RWPE2 (cell line): Measurements from ENCODE around the gene KCTD2.

Experiments
- ATAC-seq: fragments of 200-7000 bp; cut with Tn5 transposase; 3 replicates; pipeline ENCODE4 v1.9.1; 2021; ENCODE audit warnings: low read depth
- DNase-seq: peaks from one replicate; pipeline ENCODE4 v3.0.0-alpha.2; 2020; ENCODE audit warnings: low spot score
- H3K27ac ChIP-seq: fragments of 450-650 bp; 2 replicates; pipeline ENCODE4 v1.5.1; 2017; ENCODE audit warnings: mild to moderate bottlenecking; ENCODE audit not compliant: poor library complexity, severe bottlenecking
- H3K27me3 ChIP-seq: fragments of 250-450 bp; sonication (Bioruptor Pico); 2 replicates; pipeline ENCODE4 v1.5.1; 2021; ENCODE audit warnings: mild to moderate bottlenecking, moderate library complexity; ENCODE audit not compliant: insufficient read depth, poor library complexity, severe bottlenecking
- H3K36me3 ChIP-seq: fragments of 250-450 bp; sonication (Bioruptor Pico); 2 replicates; pipeline ENCODE4 v1.5.1; 2020; ENCODE audit warnings: low read depth, mild to moderate bottlenecking, moderate library complexity
- H3K4me1 ChIP-seq: fragments of 250-450 bp; sonication (Bioruptor Pico); 2 replicates; pipeline ENCODE4 v1.5.1; 2021; ENCODE audit warnings: mild to moderate bottlenecking, moderate library complexity; ENCODE audit not compliant: insufficient read depth, poor library complexity, severe bottlenecking
- H3K4me3 ChIP-seq: fragments of 250-450 bp; sonication (Bioruptor Pico); 2 replicates; pipeline ENCODE4 v1.5.1; 2021; ENCODE audit warnings: mild to moderate bottlenecking, moderate library complexity; ENCODE audit not compliant: severe bottlenecking
- H3K9me3 ChIP-seq: fragments of 250-450 bp; sonication (Bioruptor Pico); 2 replicates; pipeline ENCODE4 v1.5.1; 2021; ENCODE audit warnings: mild to moderate bottlenecking, moderate library complexity; ENCODE audit not compliant: severe bottlenecking
- TF ChIP-seq, protein P1 (sequence below): fragments of 450-650 bp; IDR thresholded peaks from one replicate; pipeline ENCODE4 v1.5.1; 2017; ENCODE audit warnings: mild to moderate bottlenecking, moderate library complexity; ENCODE audit not compliant: poor library complexity, severe bottlenecking

Gene KCTD2

DNA sequence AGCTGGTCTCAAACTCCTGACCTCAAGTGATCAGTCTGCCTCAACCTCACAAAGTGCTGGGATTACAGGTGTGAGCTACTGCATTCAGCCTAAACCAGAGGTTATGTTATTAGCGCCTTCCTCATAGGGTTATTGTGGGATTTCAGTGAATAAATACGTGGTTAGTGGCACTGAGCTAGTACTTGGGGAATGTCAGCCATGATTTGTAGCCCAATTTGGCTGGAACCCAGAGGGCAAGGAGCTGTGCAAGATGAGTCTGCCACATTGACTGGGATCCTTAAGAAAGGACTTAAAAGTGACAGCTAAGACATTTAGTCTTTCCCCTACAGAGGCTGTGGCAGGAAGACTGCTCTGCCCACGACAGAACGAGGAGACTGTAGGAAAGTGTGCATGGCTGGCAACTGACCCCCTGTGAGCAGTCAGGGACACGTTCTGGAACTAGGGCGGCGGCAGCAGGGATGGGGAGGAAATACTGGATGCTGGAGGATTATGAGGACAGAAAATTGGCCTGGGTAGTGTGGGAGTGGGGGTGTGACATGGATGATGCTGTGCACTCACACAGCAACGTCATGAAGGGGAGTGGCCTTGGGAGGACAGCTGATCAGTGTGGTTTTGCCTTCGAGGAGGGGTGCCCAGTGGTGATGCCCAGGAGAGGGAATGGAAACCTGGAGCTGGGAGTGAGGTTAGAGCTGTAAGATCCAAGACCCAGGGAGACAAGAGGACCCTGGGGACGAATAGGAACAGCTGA is 14.9 kb upstream of the KCTD2 start:
- ATAC-seq (0 out of 3 replicates have a peak, but pooled peaks have one; percentile 17), DNase-seq (no peak)
- Histone ChIP-seq H3K36me3 (no peaks in the 10 kb centered on the region), H3K27ac (no peak overlapping the region), H3K9me3 (no peaks in the 10 kb centered on the region), H3K27me3 (no peaks in the 10 kb centered on the region), H3K4me3 (no peak overlapping the region), H3K4me1 (peaks cover 8% of the 10 kb centered on the region)
- TF ChIP-seq, protein P1, sequence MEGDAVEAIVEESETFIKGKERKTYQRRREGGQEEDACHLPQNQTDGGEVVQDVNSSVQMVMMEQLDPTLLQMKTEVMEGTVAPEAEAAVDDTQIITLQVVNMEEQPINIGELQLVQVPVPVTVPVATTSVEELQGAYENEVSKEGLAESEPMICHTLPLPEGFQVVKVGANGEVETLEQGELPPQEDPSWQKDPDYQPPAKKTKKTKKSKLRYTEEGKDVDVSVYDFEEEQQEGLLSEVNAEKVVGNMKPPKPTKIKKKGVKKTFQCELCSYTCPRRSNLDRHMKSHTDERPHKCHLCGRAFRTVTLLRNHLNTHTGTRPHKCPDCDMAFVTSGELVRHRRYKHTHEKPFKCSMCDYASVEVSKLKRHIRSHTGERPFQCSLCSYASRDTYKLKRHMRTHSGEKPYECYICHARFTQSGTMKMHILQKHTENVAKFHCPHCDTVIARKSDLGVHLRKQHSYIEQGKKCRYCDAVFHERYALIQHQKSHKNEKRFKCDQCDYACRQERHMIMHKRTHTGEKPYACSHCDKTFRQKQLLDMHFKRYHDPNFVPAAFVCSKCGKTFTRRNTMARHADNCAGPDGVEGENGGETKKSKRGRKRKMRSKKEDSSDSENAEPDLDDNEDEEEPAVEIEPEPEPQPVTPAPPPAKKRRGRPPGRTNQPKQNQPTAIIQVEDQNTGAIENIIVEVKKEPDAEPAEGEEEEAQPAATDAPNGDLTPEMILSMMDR: no peak

DNA sequence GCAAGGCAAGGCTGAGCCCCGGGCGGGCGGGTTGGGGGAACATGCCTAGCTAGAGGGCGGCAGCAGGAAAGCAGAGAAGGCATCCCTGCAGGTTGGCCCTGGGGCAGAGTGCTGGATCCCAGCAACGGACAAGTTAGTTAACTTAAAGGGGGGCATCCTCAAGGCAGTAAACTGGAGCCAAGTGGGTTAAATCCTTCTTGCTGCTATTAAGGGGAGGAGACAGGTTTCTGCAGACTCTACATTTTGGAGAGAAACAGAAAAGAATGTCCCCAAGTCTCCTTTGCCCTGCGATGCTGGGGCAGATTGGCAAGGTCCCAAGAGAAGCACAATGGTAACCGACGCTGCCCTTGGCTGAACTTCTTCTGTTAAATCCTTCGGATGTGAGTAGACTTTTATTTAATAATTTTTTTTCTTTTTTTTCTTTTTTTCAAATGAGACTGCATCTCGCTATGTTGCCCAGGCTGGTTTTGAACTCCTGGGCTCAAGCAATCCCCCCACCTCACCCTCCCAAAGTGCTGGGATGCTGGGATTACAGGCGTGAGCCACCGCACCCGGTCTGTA is 14.2 kb upstream of the KCTD2 start:
- Histone ChIP-seq H3K27ac (no peak overlapping the region), H3K4me3 (peak overlapping the region; percentile 88), H3K27me3 (no peaks in the 10 kb centered on the region), H3K4me1 (peaks cover 8% of the 10 kb centered on the region), H3K36me3 (no peaks in the 10 kb centered on the region), H3K9me3 (no peaks in the 10 kb centered on the region)
- TF ChIP-seq, protein P1: no peak
- ATAC-seq (no peak), DNase-seq (no peak)

DNA sequence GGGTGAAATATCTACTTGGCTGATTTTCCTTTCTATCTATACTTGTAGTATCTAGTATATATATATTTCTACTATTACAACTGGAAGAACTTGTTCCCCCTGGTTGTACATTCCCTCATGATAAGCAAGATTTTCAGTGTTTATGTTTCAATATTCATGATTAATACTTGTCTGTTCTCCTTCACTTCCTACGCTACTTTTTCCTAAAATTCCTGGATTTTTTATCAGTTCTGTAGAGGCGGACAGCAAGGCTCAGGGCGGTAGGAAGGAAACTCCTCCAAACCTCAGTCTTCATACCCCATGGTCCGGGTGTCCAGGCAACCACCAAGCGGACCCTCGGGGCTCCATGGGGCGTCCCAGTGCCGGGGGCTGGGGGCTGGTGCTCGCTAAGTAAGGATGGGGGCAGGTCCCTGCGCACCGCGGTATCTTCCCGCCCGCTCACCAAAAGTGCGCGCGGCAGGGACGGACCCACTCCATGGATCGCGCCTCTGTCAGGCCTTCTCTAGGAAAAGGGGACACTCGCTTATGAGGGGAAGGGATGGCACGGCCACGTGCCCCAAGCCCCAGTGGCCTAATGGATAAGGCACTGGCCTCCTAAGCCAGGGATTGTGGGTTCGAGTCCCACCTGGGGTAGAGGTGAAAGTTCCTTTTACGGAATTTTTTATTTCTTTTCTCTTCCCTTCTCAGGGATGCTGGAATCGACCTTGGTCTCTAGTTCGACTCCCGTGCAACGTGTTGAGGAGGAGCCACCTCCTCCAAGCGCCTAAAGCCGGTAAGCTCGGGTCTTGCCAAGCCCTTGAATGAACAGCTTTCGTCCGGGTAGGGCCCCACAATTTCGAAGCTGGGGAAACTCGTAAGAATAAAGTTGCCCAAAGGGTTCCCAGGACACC is 13.4 kb upstream of the KCTD2 start:
- peak overlapping the region; percentile 77 for H3K27ac ChIP-seq
- H3K27me3 ChIP-seq: no peaks in the 10 kb centered on the region
- TF ChIP-seq, protein P1: no peak
- H3K4me3 ChIP-seq: peak overlapping the region; percentile 88
- H3K36me3 ChIP-seq: peaks cover 4% of the 10 kb centered on the region
- DNase-seq (peak; percentile 84), ATAC-seq (peak; percentile 52)
- peaks cover 6% of the 10 kb centered on the region for H3K4me1 ChIP-seq
- H3K9me3 ChIP-seq: no peaks in the 10 kb centered on the region

DNA sequence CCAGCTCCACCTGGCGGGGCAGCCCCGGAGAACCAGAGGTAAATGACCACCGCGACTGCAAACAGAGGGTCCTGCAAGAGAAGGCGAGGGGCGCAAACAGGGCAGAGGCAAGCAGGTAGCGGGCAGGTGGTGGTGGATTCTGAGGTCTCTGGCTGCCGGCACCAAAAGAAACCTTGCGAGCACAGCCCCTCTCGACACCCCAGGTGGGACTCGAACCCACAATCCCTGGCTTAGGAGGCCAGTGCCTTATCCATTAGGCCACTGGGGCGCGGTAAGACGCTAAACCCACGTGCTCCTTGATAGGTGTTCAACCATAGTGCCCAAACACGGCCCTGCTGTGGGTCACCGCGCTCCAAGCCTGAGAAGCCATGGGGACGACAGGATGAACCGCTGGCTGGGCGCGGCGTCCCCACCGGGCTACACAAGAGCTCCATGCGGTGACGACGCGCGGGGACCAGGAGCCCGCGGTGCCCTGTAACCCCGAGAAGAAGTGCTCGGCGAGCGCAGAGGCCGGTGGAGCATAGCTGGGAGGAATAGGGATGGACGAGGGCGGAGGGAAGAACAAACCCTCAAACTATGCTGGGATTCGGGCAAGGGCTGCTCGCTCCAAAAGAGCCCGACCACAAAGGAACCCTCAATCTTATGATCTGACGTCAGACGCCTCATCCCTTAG is 12.7 kb upstream of the KCTD2 start:
- Histone ChIP-seq H3K4me3 (peak overlapping the region; percentile 88), H3K27me3 (no peaks in the 10 kb centered on the region), H3K27ac (peak overlapping the region; percentile 77), H3K9me3 (no peaks in the 10 kb centered on the region), H3K36me3 (peaks cover 11% of the 10 kb centered on the region), H3K4me1 (peaks cover 6% of the 10 kb centered on the region)
- DNase-seq: peak; percentile 86
- peak; percentile 46 for ATAC-seq
- TF ChIP-seq, protein P1: peak; percentile 34
